ENCODE measurements around the gene TERT.
"Not testable (repeated sequence)": the region's sequence is repeated elsewhere in the genome, so short reads cannot be mapped to it uniquely, and the experiment has no call there.

Gene TERT

GRCh38 chr5:1330847-1331831, 36.3 kb upstream of the TERT start:
- DNase-seq, result no peak

- no peak for DNase-seq
Measured at GRCh38 chr5:1330146-1330846, 35.4 kb upstream of the TERT start.

- DNase-seq, result no peak
Measured at GRCh38 chr5:1329111-1329579, 34.3 kb upstream of the TERT start.

- DNase-seq, result not testable (repeated sequence)
Measured at GRCh38 chr5:1328237-1329110, 33.6 kb upstream of the TERT start.

GRCh38 chr5:1326901-1327756, 32.3 kb upstream of the TERT start:
- not testable (repeated sequence) for DNase-seq

GRCh38 chr5:1326532-1326875, 31.6 kb upstream of the TERT start:
- not testable (repeated sequence) for DNase-seq

- DNase-seq, result no peak
Measured at GRCh38 chr5:1325870-1326531, 31.1 kb upstream of the TERT start.

GRCh38 chr5:1325191-1325741, 30.4 kb upstream of the TERT start:
- no peak for DNase-seq

GRCh38 chr5:1324719-1325190, 29.9 kb upstream of the TERT start:
- no peak for DNase-seq

GRCh38 chr5:1324301-1324700, 29.4 kb upstream of the TERT start:
- DNase-seq, result no peak

- DNase-seq, result no peak
Measured at GRCh38 chr5:1323803-1324173, 28.9 kb upstream of the TERT start.

- DNase-seq, result no peak
Measured at GRCh38 chr5:1322955-1323802, 28.3 kb upstream of the TERT start.

- DNase-seq, result no peak
Measured at GRCh38 chr5:1322036-1322900, 27.4 kb upstream of the TERT start.

- DNase-seq, result no peak
Measured at GRCh38 chr5:1321576-1321975, 26.7 kb upstream of the TERT start.

- DNase-seq, result no peak
Measured at GRCh38 chr5:1320436-1321344, 25.8 kb upstream of the TERT start.

- no peak for DNase-seq
Measured at GRCh38 chr5:1319436-1320256, 24.8 kb upstream of the TERT start.

- DNase-seq, result no peak
Measured at GRCh38 chr5:1318659-1319251, 23.9 kb upstream of the TERT start.
